IPS DF 6.9 (cell line): Measurements from ENCODE around the gene MRFAP1.
"Not testable (repeated sequence)": the region's sequence is repeated elsewhere in the genome, so short reads cannot be mapped to it uniquely, and the experiment has no call there.

Experiments used
- DNase-seq: peaks from one replicate; pipeline ENCODE4 v3.0.0-alpha.2; 2013; ENCODE audit warnings: low read depth, low spot score
- H3K27ac ChIP-seq: one replicate; pipeline ENCODE4 v1.5.1; 2013; ENCODE audit warnings: low read length, control low read depth
- H3K27me3 ChIP-seq: 2 replicates; pipeline ENCODE4 v1.6.1; 2013; ENCODE audit warnings: mild to moderate bottlenecking, low read length; ENCODE audit not compliant: control insufficient read depth, insufficient read depth
- H3K36me3 ChIP-seq: 2 replicates; pipeline ENCODE4 v1.6.1; 2013; ENCODE audit warnings: low read length; ENCODE audit not compliant: control insufficient read depth, insufficient read depth
- H3K4me1 ChIP-seq: 2 replicates; pipeline ENCODE4 v1.6.1; 2013; ENCODE audit warnings: low read length; ENCODE audit not compliant: control insufficient read depth, insufficient read depth
- H3K4me3 ChIP-seq: 2 replicates; pipeline ENCODE4 v1.5.1; 2013; ENCODE audit warnings: mild to moderate bottlenecking, low read length
- H3K9me3 ChIP-seq: 2 replicates; pipeline ENCODE4 v1.6.1; 2013; ENCODE audit warnings: low read length, inconsistent platforms; ENCODE audit not compliant: control insufficient read depth, insufficient read depth
- WGBS: extraction: QIAGEN DNeasy Blood & Tissue Kit; methylation state at CpG from one replicate; pipeline ENCODE4 v1.1.7; 2013; ENCODE audit warnings: mixed read lengths, missing lambda C conversion rate; ENCODE audit not compliant: insufficient read length, insufficient coverage; 5-methylcytosine and 5-hydroxymethylcytosine counted together

The MRFAP1 gene

GRCh38 chr4:6620296-6620695 is 20.2 kb upstream of the MRFAP1 start:
- DNase-seq, result no peak
- no peaks in the 10 kb centered on the region for H3K9me3 ChIP-seq
- H3K36me3 ChIP-seq, result no peaks in the 10 kb centered on the region
- no peak overlapping the region for H3K27ac ChIP-seq
- no peaks in the 10 kb centered on the region for H3K27me3 ChIP-seq
- H3K4me3 ChIP-seq, result no peak overlapping the region
- 100% methylated on average over 1 of the region's 10 CpGs for WGBS
- H3K4me1 ChIP-seq, result no peaks in the 10 kb centered on the region

- WGBS, result no CpG with 5 or more reads among the region's 10 CpGs
- H3K4me1 ChIP-seq, result no peaks in the 10 kb centered on the region
- no peaks in the 10 kb centered on the region for H3K27me3 ChIP-seq
- H3K27ac ChIP-seq, result no peak overlapping the region
- no peak for DNase-seq
- no peak overlapping the region for H3K4me3 ChIP-seq
- H3K9me3 ChIP-seq, result no peaks in the 10 kb centered on the region
- H3K36me3 ChIP-seq, result no peaks in the 10 kb centered on the region
These were observed 19.5 kb upstream of the MRFAP1 start for GRCh38 chr4:6620891-6621555.

GRCh38 chr4:6621556-6621927 is 18.9 kb upstream of the MRFAP1 start:
- Histone ChIP-seq H3K4me3 (no peak overlapping the region), H3K36me3 (no peaks in the 10 kb centered on the region), H3K4me1 (no peaks in the 10 kb centered on the region), H3K9me3 (no peaks in the 10 kb centered on the region), H3K27ac (no peak overlapping the region), H3K27me3 (no peaks in the 10 kb centered on the region)
- no peak for DNase-seq
- WGBS, result no CpG with 5 or more reads among the region's 13 CpGs

DNA sequence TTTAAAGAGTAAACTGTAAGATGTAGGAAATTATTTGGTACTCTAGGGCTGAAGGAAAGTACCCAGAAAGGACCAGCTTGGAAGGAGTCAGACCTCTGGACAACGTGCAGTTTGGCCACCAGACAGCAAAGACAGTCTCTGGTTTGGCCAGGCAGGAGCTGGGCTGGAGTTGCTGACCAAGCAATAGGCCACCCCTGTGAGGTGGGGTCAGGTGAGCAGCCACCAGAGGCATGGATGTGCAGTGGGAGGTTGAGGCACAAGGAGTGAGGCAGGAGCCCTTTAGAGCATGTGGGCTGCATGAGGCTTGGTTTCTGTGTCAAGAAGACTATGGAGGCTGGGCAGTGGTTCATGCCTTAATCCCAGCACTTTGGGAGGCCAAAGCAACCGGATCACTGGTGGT is 17.7 kb upstream of the MRFAP1 start:
- no peak overlapping the region for H3K27ac ChIP-seq
- WGBS, result no CpG with 5 or more reads among the region's 2 CpGs
- H3K27me3 ChIP-seq, result no peaks in the 10 kb centered on the region
- no peaks in the 10 kb centered on the region for H3K36me3 ChIP-seq
- no peak overlapping the region for H3K4me3 ChIP-seq
- no peaks in the 10 kb centered on the region for H3K9me3 ChIP-seq
- H3K4me1 ChIP-seq, result no peaks in the 10 kb centered on the region
- no peak for DNase-seq

DNA sequence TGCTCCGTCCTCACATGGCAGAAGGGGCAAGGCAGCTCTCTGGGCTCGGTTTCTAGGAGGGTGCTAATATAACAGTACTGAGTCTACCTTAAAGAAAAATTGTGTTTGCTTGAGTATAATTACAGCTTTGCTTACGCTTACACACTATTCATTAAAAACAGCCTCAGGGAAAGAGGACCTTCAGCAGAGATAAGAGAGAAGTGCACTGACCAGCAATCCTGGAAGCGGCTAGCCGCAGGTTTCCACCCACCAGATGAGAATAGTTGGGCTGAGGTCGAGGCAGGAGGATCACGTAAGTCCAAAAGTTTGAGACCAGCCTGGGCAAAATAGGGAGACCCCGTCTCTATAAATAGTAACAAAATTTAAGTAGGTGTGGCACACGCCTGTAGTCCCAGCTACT is 15.2 kb upstream of the MRFAP1 start:
- no peak overlapping the region for H3K27ac ChIP-seq
- no peaks in the 10 kb centered on the region for H3K27me3 ChIP-seq
- WGBS, result no CpG with 5 or more reads among the region's 9 CpGs
- no peak for DNase-seq
- no peaks in the 10 kb centered on the region for H3K4me1 ChIP-seq
- H3K9me3 ChIP-seq, result no peaks in the 10 kb centered on the region
- no peaks in the 10 kb centered on the region for H3K36me3 ChIP-seq
- H3K4me3 ChIP-seq, result no peak overlapping the region

DNA sequence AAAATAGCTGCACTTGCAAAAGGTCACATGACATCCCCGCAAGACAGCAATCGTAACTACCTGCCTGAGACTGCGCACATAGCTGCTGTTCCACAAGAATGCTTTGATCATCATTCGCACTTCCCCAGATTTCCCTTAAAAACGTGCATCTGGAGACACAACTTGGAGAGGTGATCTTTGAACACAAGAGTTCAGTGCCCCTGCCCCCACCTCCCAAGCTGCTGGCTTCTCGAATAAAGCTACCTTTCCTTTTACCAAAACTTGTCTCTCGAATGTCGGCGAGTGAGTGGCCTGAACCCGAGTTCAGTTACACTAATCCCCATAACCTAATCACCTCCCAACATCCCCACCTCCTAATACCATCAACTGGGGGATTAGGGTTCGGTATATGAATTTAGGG is 14.4 kb upstream of the MRFAP1 start:
- H3K27ac ChIP-seq, result no peak overlapping the region
- no CpG with 5 or more reads among the region's 11 CpGs for WGBS
- no peaks in the 10 kb centered on the region for H3K4me1 ChIP-seq
- H3K4me3 ChIP-seq, result no peak overlapping the region
- DNase-seq, result no peak
- H3K9me3 ChIP-seq, result no peaks in the 10 kb centered on the region
- H3K36me3 ChIP-seq, result no peaks in the 10 kb centered on the region
- H3K27me3 ChIP-seq, result no peaks in the 10 kb centered on the region

GRCh38 chr4:6627832-6628231 is 12.7 kb upstream of the MRFAP1 start:
- H3K36me3 ChIP-seq, result no peaks in the 10 kb centered on the region
- H3K4me3 ChIP-seq, result no peak overlapping the region
- H3K9me3 ChIP-seq, result no peaks in the 10 kb centered on the region
- no peaks in the 10 kb centered on the region for H3K4me1 ChIP-seq
- H3K27me3 ChIP-seq, result no peaks in the 10 kb centered on the region
- WGBS, result no CpG with 5 or more reads among the region's 3 CpGs
- H3K27ac ChIP-seq, result no peak overlapping the region
- DNase-seq, result no peak

GRCh38 chr4:6628484-6628883 is 12.0 kb upstream of the MRFAP1 start:
- not testable (repeated sequence) for H3K27ac ChIP-seq, H3K4me1 ChIP-seq, H3K27me3 ChIP-seq, DNase-seq, H3K36me3 ChIP-seq, H3K9me3 ChIP-seq, H3K4me3 ChIP-seq
- WGBS, result no CpG with 5 or more reads among the region's 1 CpG

DNA sequence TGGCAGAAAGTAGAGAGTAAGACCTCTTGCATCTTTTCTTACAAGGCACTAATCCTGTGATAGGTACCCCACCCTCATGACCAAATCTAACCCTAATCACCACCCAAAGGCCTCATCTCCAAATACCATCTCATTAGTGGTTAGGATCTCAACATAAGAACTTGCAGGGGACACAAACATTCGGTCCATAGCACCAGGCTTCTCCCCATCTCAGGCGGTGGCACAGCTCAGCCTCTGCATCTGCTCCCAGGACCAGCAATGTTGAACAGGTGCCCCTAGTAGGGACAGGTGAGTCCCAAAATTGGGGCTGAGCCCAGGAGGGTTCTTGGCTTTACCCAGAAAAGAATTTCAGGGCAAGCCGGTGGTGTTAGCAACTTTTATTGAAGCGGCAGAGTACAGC is 8.4 kb upstream of the MRFAP1 start:
- Histone ChIP-seq H3K27me3 (no peaks in the 10 kb centered on the region), H3K4me1 (no peaks in the 10 kb centered on the region), H3K9me3 (no peaks in the 10 kb centered on the region), H3K4me3 (no peak overlapping the region), H3K27ac (no peak overlapping the region), H3K36me3 (no peaks in the 10 kb centered on the region)
- no peak for DNase-seq
- no CpG with 5 or more reads among the region's 4 CpGs for WGBS

DNA sequence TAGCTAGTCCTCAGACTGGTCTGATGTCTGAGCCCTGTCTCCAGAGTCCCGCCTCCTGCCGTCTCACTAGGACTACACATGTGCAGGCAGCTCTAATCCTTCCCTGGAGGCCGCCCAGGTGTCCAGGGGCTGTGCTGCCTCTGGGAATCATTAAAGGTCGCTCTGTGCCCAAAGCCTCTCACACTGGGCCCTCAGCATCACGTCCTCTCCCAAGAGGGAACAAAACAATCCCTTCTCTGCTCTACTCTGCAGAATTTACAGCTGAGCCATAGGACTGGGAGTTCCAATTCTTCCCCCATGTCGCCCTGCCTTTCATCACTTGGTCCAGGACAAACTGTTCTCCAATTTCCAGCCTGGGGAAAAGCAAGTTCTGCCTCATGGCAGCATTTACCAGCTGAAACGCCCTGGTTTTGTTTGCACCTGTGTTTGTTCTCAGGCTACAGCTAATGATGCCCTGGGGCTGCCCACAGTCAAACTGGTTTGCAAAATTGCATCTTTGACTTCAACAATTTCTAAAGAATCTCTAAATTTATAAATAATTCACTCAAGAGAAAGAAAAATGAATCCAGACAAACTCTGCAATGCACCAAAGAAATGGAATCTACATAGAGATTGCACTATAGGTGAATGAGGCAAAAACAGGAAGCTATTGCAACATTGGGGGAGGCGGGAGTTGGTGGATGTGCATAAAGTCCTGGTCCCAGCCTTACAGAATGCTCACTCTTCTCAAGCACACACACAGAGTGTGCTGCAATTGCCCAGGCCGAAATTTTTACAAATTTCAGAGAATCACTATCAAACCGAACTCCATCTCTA is 7.2 kb upstream of the MRFAP1 start:
- DNase-seq, result no peak
- H3K4me3 ChIP-seq, result no peak overlapping the region
- H3K4me1 ChIP-seq, result no peaks in the 10 kb centered on the region
- no peaks in the 10 kb centered on the region for H3K9me3 ChIP-seq
- H3K36me3 ChIP-seq, result no peaks in the 10 kb centered on the region
- no peaks in the 10 kb centered on the region for H3K27me3 ChIP-seq
- H3K27ac ChIP-seq, result no peak overlapping the region
- WGBS, result no CpG with 5 or more reads among the region's 10 CpGs

DNA sequence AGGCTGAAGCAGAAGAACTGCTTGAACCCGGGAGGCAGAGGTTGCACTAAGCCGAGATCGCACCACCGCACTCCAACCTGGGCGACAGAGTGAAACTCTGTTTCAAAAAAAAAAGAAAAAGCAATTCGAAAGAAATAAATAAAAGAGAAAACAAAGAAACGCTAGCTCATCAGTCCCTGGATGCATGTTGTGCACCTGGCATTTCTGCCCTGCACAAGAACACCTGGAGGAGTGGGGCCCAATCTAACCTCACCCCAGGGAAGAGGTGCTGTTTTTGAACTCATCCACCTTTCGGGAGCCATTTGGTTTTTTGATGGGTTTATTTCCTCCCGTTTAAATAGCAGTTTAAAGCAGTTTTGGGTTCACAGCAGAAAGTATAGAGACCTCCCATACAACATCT is 5.7 kb upstream of the MRFAP1 start:
- Histone ChIP-seq H3K36me3 (no peaks in the 10 kb centered on the region), H3K27me3 (no peaks in the 10 kb centered on the region), H3K4me3 (no peak overlapping the region), H3K27ac (no peak overlapping the region), H3K4me1 (no peaks in the 10 kb centered on the region), H3K9me3 (no peaks in the 10 kb centered on the region)
- no peak for DNase-seq
- no CpG with 5 or more reads among the region's 9 CpGs for WGBS
